Measurements from ENCODE around the gene BANK1. TPM values are rescaled to one million over a fixed set of nuclear protein-coding genes. Genes with fewer than 3 reads are reported as not detected.

BANK1 gene
- total RNA-seq, 4 donors from 2014 or later: 3.2 to 7.7 (median 6.9) TPM

DNA sequence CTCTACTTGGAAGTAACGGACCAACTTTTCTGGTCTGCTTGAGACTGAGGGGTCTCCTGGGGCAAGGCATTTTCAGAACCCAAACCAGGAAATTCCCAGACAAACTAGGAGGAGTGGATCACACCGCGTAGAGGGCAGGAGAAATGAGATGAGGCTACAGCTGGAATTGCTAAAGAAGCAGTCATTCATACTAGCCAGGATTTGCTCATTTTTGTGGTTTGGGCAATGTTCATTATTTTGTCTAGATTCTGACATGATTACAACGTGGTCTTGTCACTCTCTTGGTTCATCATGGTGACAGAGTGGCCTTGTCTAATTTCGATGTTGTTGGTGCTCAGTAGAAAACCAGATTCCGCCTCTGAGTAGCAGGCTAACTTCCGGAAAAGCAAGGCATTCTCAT is 63.2 kb downstream of the BANK1 start:
- no peak for DNase-seq (ENCODE audit: low spot score)
- no peak for ATAC-seq (ENCODE audit: low FRiP score)
- TF ChIP-seq CTCF (IDR thresholded peaks at IDR 0.05): no peak

GRCh38 chr4:101855239-101855638 is 64.7 kb downstream of the BANK1 start:
- no peak for ATAC-seq (ENCODE audit: low FRiP score)
- DNase-seq (ENCODE audit: low spot score): no peak
- no peak for TF ChIP-seq CTCF (IDR thresholded peaks at IDR 0.05)

DNA sequence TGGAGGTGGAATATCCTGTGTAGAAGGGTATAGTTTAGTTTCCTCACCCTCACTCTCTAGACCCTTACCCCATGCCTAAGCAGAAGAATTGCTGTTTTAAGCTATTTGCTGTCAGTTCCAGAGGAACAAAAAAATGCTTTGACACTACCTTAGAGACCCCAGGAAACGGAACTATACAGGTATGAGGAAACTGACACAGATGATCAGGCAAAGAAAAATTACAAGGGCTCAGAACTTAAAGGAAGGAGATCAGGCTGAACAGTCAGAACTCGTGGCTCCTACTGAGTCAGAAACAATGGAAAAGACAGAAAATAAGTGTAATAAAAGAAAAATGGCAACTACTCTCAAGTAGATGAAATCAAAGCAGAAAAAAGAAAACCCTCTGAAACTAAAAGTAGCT is 65.6 kb downstream of the BANK1 start:
- no peak for TF ChIP-seq CTCF (IDR thresholded peaks at IDR 0.05)
- no peak for ATAC-seq (ENCODE audit: low FRiP score)
- DNase-seq (ENCODE audit: low spot score): no peak

DNA sequence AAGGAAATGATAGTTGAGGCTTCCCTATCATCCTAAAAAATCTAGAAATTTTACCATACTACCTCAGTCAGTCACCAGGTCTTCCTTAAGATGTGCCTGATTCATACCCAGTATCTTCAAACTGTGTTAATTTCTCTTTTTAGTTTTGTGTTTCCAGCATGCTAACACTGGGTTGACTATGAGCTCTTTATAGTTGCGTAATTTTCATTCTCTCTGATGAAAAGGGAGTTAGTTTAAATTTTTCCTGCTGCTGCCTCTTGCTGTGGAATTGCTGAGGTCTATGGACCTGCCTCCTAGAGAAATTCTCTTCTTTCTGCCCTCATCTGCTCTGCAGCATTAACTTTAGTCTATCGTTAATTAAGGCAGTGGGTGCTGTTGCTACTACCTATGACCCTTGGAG is 66.6 kb downstream of the BANK1 start:
- DNase-seq (ENCODE audit: low spot score): no peak
- ATAC-seq (ENCODE audit: low FRiP score): no peak
- TF ChIP-seq CTCF (IDR thresholded peaks at IDR 0.05): no peak

DNA sequence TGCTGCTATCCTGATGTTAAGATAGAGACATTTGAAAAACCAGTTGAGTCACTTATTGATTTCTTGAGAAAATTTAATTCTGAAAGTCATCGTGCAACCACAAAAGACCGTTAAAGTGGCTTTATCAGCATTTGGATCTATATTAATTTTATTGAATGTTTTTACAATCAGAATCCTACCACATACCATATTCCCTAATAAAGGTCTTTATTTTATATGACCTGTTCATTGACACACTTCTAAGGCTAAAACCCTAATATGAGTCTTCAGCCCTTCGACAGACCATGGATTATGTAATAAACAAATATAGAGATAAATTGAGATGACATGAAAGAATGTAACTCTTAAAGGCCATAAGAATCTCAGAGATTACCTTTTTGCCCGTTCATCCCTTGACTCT is 68.1 kb downstream of the BANK1 start:
- TF ChIP-seq CTCF (IDR thresholded peaks at IDR 0.05): no peak
- ATAC-seq (ENCODE audit: low FRiP score): no peak
- DNase-seq (ENCODE audit: low spot score): no peak

DNA sequence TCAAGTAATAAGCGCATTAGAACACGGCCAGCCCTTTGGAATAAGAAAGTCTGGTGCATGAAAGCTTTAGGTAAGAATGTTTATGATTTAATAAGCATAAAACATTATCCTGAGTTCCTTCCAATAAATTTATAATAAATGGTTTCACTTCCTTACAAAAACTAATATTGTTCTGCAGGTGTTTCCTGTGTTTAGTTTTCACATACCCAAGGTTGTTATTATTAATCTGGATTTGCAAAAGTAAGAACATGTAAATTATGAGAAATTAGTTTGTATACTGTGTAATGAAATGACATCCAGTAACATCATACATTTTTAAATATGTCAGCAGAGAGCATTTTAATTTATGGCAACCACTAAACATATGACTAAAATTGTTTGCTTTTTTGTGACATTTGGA is 72.1 kb downstream of the BANK1 start:
- ATAC-seq (ENCODE audit: low FRiP score): no peak
- DNase-seq (ENCODE audit: low spot score): no peak
- no peak for TF ChIP-seq CTCF (IDR thresholded peaks at IDR 0.05)

- no peak for DNase-seq (ENCODE audit: low spot score)
- no peak for TF ChIP-seq CTCF (IDR thresholded peaks at IDR 0.05)
- ATAC-seq (ENCODE audit: low FRiP score): no peak
Observed at GRCh38 chr4:101864660-101865059, 74.1 kb downstream of the BANK1 start.

All from omental fat pad (tissue), 4 donors.